ENCODE data around the gene CENPP. TPM values are rescaled to one million over a fixed set of nuclear protein-coding genes. Genes with fewer than 3 reads are reported as not detected.

The CENPP gene
- total and polyA plus RNA-seq, 4 donors, result 0.62 to 8.7 (median 1.3) TPM

DNA sequence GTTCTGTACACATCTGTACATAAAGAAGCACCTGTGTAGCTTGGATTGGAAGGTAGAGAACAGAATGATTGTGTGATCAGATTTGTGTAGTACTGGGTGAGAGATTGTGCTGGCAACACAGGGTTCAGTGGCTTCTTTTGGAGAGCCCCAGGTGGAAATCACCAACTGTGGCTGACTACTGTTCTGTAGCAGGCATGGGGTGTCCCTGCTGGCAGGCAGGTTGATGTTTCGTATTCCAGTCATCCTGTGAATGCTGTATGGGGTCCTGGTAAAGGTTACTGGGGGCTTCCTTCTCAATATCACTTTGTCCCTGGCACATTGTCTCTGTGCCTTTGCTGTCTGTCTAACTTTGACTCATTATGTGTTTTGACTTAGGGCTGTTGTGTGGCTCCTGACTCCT is 151.2 kb downstream of the CENPP start:
- 90% methylated on average over 1 of the region's 1 CpG for WGBS
- no peak overlapping the region for H3K9ac ChIP-seq (ENCODE audit: low read depth in 1 of 2, low read length in 2 of 2)
- TF ChIP-seq TAF1 (conservative IDR thresholded peaks at IDR 0.05) (no peak), MAX (IDR thresholded peaks at IDR 0.05) (no peak), HNF4A (conservative IDR thresholded peaks at IDR 0.05) (no peak), FOXA2 (IDR thresholded peaks at IDR 0.05) (no peak), CTCF (IDR thresholded peaks at IDR 0.05; ENCODE audit: low read depth, low read length, missing input control) (no peak), SP1 (IDR thresholded peaks at IDR 0.05) (no peak), EGR1 (IDR thresholded peaks at IDR 0.05; ENCODE audit: low read depth in 2 of 2) (no peak), RAD21 (IDR thresholded peaks at IDR 0.05) (no peak), GABPA (IDR thresholded peaks at IDR 0.05 in 1 of 2, conservative IDR thresholded peaks at IDR 0.05 in 1 of 2) (no peak), FOXA1 (IDR thresholded peaks at IDR 0.05) (no peak), RXRA (IDR thresholded peaks at IDR 0.05) (no peak), REST (IDR thresholded peaks at IDR 0.05) (no peak), HNF4G (IDR thresholded peaks at IDR 0.05) (no peak), JUND (IDR thresholded peaks at IDR 0.05) (no peak), ZBTB33 (IDR thresholded peaks at IDR 0.05) (no peak)
- TF ChIP-seq, protein P1, sequence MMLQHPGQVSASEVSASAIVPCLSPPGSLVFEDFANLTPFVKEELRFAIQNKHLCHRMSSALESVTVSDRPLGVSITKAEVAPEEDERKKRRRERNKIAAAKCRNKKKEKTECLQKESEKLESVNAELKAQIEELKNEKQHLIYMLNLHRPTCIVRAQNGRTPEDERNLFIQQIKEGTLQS (IDR thresholded peaks at IDR 0.05), result no peak
- no peaks in the 10 kb centered on the region for H3K4me1 ChIP-seq (ENCODE audit: control insufficient read depth in 4 of 4, insufficient read depth in 4 of 4, low read length in 3 of 4)
- H3K36me3 ChIP-seq (ENCODE audit: control insufficient read depth in 4 of 4, insufficient read depth in 3 of 4, low read depth in 1 of 4, low read length in 3 of 4), result no peaks in the 10 kb centered on the region
- H3K27ac ChIP-seq (ENCODE audit: low read depth in 1 of 2, low read length in 2 of 2), result no peak overlapping the region
- DNase-seq (ENCODE audit: low spot score), result no peak
- no peak overlapping the region for H3K4me3 ChIP-seq (ENCODE audit: low read depth in 1 of 3, low read length in 3 of 3)
- no peaks in the 10 kb centered on the region for H3K9me3 ChIP-seq (ENCODE audit: control insufficient read depth in 4 of 4, low read length in 3 of 4)
- no peaks in the 10 kb centered on the region for H3K27me3 ChIP-seq (ENCODE audit: control insufficient read depth in 4 of 4, insufficient read depth in 4 of 4, low read length in 3 of 4)

DNA sequence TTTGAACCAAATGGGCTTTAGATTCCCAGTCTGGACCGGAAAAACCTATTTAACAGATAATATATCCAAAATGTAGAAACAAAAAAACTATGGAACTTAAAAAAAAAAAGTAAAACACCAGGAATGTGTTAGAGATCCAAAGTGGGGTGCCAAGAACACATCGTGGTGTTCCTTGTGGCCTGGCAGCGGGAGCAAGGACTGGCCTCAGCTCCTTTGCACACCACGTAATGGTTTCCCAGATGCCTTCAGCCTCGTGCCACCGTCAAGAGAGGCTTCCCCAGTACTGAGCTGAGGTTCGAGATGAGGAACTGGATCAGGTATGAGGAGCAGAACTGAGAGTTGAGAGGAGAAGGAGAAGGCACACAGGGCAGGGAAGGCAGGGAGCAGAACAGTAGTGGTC is 153.0 kb downstream of the CENPP start:
- Histone ChIP-seq H3K27ac (ENCODE audit: low read depth in 1 of 2, low read length in 2 of 2) (no peak overlapping the region), H3K27me3 (ENCODE audit: control insufficient read depth in 4 of 4, insufficient read depth in 4 of 4, low read length in 3 of 4) (no peaks in the 10 kb centered on the region), H3K4me1 (ENCODE audit: control insufficient read depth in 4 of 4, insufficient read depth in 4 of 4, low read length in 3 of 4) (no peaks in the 10 kb centered on the region), H3K4me3 (ENCODE audit: low read depth in 1 of 3, low read length in 3 of 3) (no peak overlapping the region), H3K9ac (ENCODE audit: low read depth in 1 of 2, low read length in 2 of 2) (no peak overlapping the region), H3K36me3 (ENCODE audit: control insufficient read depth in 4 of 4, insufficient read depth in 3 of 4, low read depth in 1 of 4, low read length in 3 of 4) (no peaks in the 10 kb centered on the region), H3K9me3 (ENCODE audit: control insufficient read depth in 4 of 4, low read length in 3 of 4) (no peaks in the 10 kb centered on the region)
- TF ChIP-seq, protein P1 (IDR thresholded peaks at IDR 0.05), result no peak
- TF ChIP-seq SP1 (IDR thresholded peaks at IDR 0.05) (no peak), CTCF (IDR thresholded peaks at IDR 0.05; ENCODE audit: low read depth, low read length, missing input control) (no peak), NR2F2 (IDR thresholded peaks at IDR 0.05) (no peak), FOXA1 (IDR thresholded peaks at IDR 0.05) (no peak), EGR1 (IDR thresholded peaks at IDR 0.05; ENCODE audit: low read depth in 2 of 2) (no peak), ZBTB33 (IDR thresholded peaks at IDR 0.05) (no peak), TAF1 (conservative IDR thresholded peaks at IDR 0.05) (no peak), HNF4A (conservative IDR thresholded peaks at IDR 0.05) (no peak), YY1 (IDR thresholded peaks at IDR 0.05) (no peak), RAD21 (IDR thresholded peaks at IDR 0.05) (no peak), JUND (IDR thresholded peaks at IDR 0.05) (no peak), FOXA2 (IDR thresholded peaks at IDR 0.05) (no peak), RXRA (IDR thresholded peaks at IDR 0.05) (no peak), GABPA (IDR thresholded peaks at IDR 0.05 in 1 of 2, conservative IDR thresholded peaks at IDR 0.05 in 1 of 2) (no peak), MAX (IDR thresholded peaks at IDR 0.05) (no peak), HNF4G (IDR thresholded peaks at IDR 0.05) (no peak)
- DNase-seq (ENCODE audit: low spot score), result no peak
- 89% methylated on average over 7 of the region's 7 CpGs for WGBS
